GM12891 (cell line): ENCODE measurements around the gene CREB3L1.

Experiments
- POLR2A ChIP-seq: IDR thresholded peaks from 2 replicates; pipeline ENCODE4 v1.6.1; 2011; ENCODE audit warnings: low read depth, low read length, control low read depth
- POLR2AphosphoS5 ChIP-seq: IDR thresholded peaks from 2 replicates; pipeline ENCODE4 v1.6.1; 2011; ENCODE audit warnings: low read depth, low read length, control low read depth
- POU2F2 ChIP-seq: IDR thresholded peaks from 2 replicates; pipeline ENCODE4 v1.6.1; 2011; ENCODE audit warnings: low read depth, mild to moderate bottlenecking, control low read depth, low read length, moderate library complexity
- SPI1 ChIP-seq: IDR thresholded peaks from 2 replicates; pipeline ENCODE4 v1.6.1; 2011; ENCODE audit warnings: low read depth, low read length, control low read depth
- TAF1 ChIP-seq: IDR thresholded peaks from 2 replicates; pipeline ENCODE4 v1.6.1; 2011; ENCODE audit warnings: low read depth, low read length, control low read depth

DNA sequence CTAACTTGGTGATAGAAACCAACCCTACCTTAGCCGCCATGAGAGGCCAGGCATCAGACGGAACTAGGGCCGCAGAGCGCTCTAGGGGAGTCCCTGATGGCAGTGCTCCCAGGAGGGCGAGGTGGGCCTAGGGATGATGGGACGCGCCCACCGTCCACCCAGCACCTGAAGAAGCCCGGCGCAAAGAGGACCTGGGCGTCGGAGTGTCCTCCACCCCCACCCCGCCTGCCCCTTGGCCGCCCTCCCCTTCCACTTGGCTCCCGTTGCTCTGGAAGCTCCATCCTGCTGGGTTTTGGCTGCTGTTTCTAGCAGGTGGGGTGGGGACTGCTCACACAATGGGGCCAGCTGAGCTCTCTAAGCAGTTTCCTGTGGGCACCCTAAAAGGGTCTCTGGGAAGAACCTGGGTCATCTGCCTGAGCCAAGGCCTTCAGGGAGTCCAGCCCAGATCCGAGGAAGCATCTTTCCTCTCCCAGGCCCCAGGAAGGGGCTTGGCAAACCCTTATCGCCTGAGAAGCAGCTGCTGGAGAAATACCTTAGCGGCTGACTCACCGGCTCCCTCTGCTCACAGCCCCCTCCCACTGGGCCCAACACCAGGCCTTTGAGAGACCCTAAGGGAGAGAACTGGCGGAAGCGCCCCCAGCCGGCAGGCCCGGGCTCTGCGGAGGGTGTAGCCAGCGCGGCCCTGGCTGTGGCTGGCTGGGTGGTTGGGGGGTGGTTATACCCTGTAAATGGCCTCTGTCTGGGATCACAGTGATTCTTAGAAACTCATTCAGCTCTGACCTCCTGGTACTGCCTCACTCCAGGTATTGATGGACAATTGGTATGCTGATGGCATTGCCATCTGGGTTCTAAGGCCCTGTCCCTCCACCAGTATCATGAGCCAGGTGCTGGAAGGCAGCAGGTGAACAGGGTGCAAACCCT lies 19.3 kb downstream of the CREB3L1 start:
- TF ChIP-seq TAF1, result no peak
- no peak for TF ChIP-seq POLR2A
- no peak for TF ChIP-seq POLR2AphosphoS5
- TF ChIP-seq POU2F2, result no peak
- TF ChIP-seq SPI1, result no peak
